SK-N-MC (cell line): ENCODE results near the gene DBN1.

Experiments used
- EZH2 ChIP-seq: fragments of 200-600 bp; sonication (generic); IDR thresholded peaks from one replicate; pipeline ENCODE4 v1.6.1; 2017; ENCODE audit warnings: antibody characterized with exemption
- FOXP2 ChIP-seq: optimal IDR thresholded peaks from 2 replicates; pipeline ENCODE3; 2011; ENCODE audit warnings: mild to moderate bottlenecking, moderate library complexity; ENCODE audit not compliant: insufficient read depth; ENCODE audit errors: extremely low read length, control extremely low read depth
- POLR2AphosphoS5 ChIP-seq: IDR thresholded peaks from 2 replicates; pipeline ENCODE4 v1.6.1; 2012; ENCODE audit warnings: mild to moderate bottlenecking, low read depth, low read length, borderline replicate concordance

- no peak for TF ChIP-seq POLR2AphosphoS5
- TF ChIP-seq EZH2: no peak
- no peak for TF ChIP-seq FOXP2
Observed at GRCh38 chr5:177453852-177454396, 19.5 kb downstream of the DBN1 start.
